ENCODE data around the gene RASGRP4.
A peak's percentile ranks its signal among the peaks of the same experiment; 100 is the strongest.

The RASGRP4 gene

GRCh38 chr19:38389101-38389925 is 36.7 kb downstream of the RASGRP4 start:
- peak; percentile 47 for DNase-seq (ENCODE audit: low spot score)

GRCh38 chr19:38388349-38389100 is 37.5 kb downstream of the RASGRP4 start, which contains the start of gene SPRED3:
SPRED3 (plus strand) TSS chr19:38388697; CDS start chr19:38390303, 1,606 bp downstream.
- peak; percentile 72 for DNase-seq (ENCODE audit: low spot score)

- peak; percentile 92 for DNase-seq (ENCODE audit: low spot score)
These were observed 38.3 kb downstream of the RASGRP4 start, which contains the start of gene GGN for GRCh38 chr19:38387550-38388348. GGN (minus strand) TSS chr19:38388034; CDS start chr19:38387261, 773 bp downstream.

- DNase-seq (ENCODE audit: low spot score) = peak; percentile 46
These were observed 39.0 kb downstream of the RASGRP4 start for GRCh38 chr19:38386971-38387549.

- DNase-seq (ENCODE audit: low spot score) = peak; percentile 50
These were observed 39.6 kb downstream of the RASGRP4 start for GRCh38 chr19:38386300-38386970.

- peak; percentile 49 for DNase-seq (ENCODE audit: low spot score)
These were observed 40.2 kb downstream of the RASGRP4 start for GRCh38 chr19:38385804-38386257.

- no peak for DNase-seq (ENCODE audit: low spot score)
These were observed 40.8 kb downstream of the RASGRP4 start for GRCh38 chr19:38385057-38385803.

- DNase-seq (ENCODE audit: low spot score) = peak; percentile 54
These were observed 41.6 kb downstream of the RASGRP4 start for GRCh38 chr19:38384209-38385027.

- no peak for DNase-seq (ENCODE audit: low spot score)
These were observed 42.3 kb downstream of the RASGRP4 start for GRCh38 chr19:38383743-38384142.

- DNase-seq (ENCODE audit: low spot score) = no peak
These were observed 42.8 kb downstream of the RASGRP4 start for GRCh38 chr19:38383184-38383583.

GRCh38 chr19:38381138-38381537 is 44.9 kb downstream of the RASGRP4 start:
- DNase-seq (ENCODE audit: low spot score) = no peak

GRCh38 chr19:38378866-38379265 is 47.2 kb downstream of the RASGRP4 start:
- no peak for DNase-seq (ENCODE audit: low spot score)

- DNase-seq (ENCODE audit: low spot score) = no peak
These were observed 49.0 kb downstream of the RASGRP4 start for GRCh38 chr19:38377052-38377451.

GRCh38 chr19:38376576-38376975 is 49.4 kb downstream of the RASGRP4 start:
- DNase-seq (ENCODE audit: low spot score) = no peak

- no peak for DNase-seq (ENCODE audit: low spot score)
These were observed 50.3 kb downstream of the RASGRP4 start for GRCh38 chr19:38375748-38376147.

- no peak for DNase-seq (ENCODE audit: low spot score)
These were observed 50.9 kb downstream of the RASGRP4 start for GRCh38 chr19:38375098-38375493.

- DNase-seq (ENCODE audit: low spot score) = peak; percentile 98
These were observed 51.5 kb downstream of the RASGRP4 start, which contains the start of gene PSMD8 for GRCh38 chr19:38374332-38375097. PSMD8 (plus strand) TSS chr19:38374571; CDS start chr19:38374602, 31 bp downstream.

- no peak for DNase-seq (ENCODE audit: low spot score)
These were observed 52.1 kb downstream of the RASGRP4 start for GRCh38 chr19:38373907-38374331.
